KOPT-K1 (cell line): ENCODE data around the gene GALNT14.

Experiments used
- H3K27ac ChIP-seq: fragments of 200-600 bp; sonication (generic); 2 replicates; pipeline ENCODE4 v1.5.1; 2016; ENCODE audit warnings: antibody characterized with exemption, mild to moderate bottlenecking, low read depth, low read length; ENCODE audit not compliant: poor library complexity, severe bottlenecking
- H3K36me3 ChIP-seq: fragments of 200-600 bp; sonication (generic); 2 replicates; pipeline ENCODE4 v1.5.1; 2017; ENCODE audit warnings: antibody characterized with exemption, mild to moderate bottlenecking, low read length, moderate library complexity; ENCODE audit not compliant: insufficient read depth
- H3K9me3 ChIP-seq: fragments of 200-600 bp; sonication (generic); 2 replicates; pipeline ENCODE4 v1.5.1; 2017; ENCODE audit warnings: antibody characterized with exemption, low read length, mild to moderate bottlenecking; ENCODE audit not compliant: insufficient read depth, poor library complexity, severe bottlenecking

The GALNT14 gene

DNA sequence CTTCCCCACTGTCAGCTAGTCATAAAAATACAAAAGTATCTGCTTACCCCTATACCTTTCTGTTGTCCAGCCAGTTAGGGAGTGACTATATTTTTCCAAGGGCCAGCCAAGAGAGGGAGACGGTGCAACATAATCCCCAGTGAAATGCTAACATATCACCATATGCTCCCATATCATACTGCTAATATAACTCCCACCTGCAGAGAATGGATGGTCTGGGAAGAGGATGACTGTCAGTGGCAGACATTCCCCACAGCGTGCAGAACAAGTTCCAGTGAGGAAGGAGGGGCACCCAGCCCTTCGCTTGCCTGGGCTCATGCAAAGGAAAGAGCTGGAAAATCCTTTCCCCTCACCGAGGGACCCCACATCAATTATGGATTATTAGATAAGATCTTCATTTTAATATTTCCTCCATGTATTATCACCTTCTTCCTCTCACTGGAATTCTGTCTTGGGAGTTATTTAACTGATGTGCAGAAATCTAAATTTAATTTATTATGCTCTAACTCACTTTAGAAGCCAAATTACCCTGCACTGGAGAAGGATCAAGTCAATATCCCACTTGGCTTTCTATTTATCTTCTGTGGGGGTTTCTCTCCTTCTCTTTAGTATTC, 135.6 kb downstream of the GALNT14 start:
- H3K36me3 ChIP-seq: no peaks in the 10 kb centered on the region
- no peak overlapping the region for H3K27ac ChIP-seq
- H3K9me3 ChIP-seq: no peaks in the 10 kb centered on the region

DNA sequence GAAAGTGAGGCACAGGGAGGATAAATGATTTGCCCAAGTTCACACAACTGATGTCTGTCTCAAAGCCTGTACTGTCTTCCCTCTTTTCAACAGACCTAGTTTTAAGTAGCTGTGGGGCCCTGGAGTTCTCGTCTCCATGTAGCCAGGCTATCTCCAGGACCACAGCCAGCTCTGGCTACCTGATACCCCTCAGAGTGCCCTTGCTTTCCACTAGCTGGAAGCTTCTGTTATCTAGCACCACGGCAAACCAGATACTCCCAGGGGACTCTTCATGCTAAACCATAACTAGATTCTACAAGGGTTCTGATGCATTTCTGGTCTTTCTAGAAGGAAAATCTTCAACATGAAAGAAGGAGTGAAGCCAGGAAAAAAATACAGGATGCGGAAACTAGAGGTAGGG, 137.3 kb downstream of the GALNT14 start:
- Histone ChIP-seq H3K9me3 (no peaks in the 10 kb centered on the region), H3K27ac (no peak overlapping the region), H3K36me3 (no peaks in the 10 kb centered on the region)

DNA sequence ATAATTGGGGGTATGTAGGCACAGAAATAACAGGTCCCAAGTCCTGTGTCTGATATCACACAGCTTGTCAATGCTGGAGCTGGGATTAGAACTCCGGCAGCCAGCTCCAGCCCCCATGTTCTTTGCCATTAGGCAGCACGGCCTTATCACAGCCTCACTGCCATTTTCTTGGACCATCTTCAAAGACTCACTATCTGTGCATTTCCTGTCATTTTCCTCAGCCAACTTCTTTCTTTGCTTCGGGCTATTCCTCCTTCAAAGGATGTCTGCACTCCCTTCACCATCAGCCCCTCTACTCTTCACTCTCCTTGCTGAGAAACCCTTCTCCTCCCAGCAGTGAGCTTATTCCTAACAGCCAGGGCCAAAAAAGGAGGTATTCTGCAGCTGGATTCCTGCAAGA, 139.6 kb downstream of the GALNT14 start:
- no peaks in the 10 kb centered on the region for H3K36me3 ChIP-seq

DNA sequence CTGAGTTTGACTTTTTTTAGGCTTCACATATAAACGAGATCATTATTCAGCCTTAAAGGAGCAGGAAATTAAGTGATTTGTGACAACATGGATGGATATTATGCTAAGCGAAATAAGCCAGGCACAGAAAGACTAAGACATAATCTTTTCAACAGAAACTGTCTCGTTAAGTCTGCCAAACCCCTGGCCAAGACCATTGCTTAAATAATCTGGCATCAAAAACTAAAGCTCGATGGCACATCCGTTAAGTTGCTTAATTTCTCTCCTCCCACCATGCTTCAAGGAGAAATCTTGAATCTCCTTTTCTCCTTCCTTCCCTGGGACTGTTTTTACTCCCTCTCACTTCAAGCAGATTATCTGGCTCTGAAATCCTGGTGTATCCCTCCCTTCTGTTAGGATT, 140.3 kb downstream of the GALNT14 start:
- no peaks in the 10 kb centered on the region for H3K36me3 ChIP-seq
- no peaks in the 10 kb centered on the region for H3K9me3 ChIP-seq
- no peak overlapping the region for H3K27ac ChIP-seq

More for the DNA sequence above, 139.6 kb downstream of the GALNT14 start:
- H3K9me3 ChIP-seq: no peaks in the 10 kb centered on the region
- H3K27ac ChIP-seq: no peak overlapping the region

DNA sequence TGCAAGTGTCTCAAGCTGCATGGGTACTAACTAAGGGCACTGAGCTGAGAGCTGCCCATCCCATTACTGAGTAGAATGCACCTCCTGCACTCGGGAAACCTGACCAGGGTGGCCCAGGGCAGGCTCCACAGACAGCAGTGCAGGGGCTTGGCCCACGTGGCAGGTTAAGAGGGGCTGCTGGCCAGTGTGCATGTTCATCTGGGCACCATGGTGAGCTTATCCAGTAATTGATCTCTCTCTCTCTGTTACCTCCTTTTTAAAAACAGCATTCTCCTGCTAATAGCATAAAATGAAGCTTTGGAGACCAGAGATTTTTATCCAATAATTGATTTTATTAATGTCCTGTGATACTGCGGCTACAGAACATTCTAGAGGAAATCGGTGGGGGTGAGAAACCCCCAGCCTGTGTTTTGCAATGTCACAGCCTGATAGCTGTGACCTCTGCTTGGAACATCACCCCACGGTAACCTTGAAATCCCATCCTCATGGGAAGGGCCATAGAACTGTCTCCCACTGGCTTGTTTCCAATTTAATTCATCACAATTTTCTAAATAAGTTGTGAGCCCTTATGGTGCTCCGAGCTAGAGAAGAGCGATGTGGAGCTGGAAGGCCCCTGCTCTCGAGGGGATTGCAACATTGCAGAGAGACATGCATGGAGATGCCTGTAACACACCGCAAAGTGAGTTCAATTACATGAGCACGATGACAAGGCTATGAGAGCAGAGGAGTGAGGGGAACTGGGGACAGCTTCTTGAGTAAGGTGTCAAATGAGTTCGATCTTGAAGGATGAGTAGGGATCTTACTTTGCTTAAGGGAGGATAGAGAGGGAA, 143.8 kb downstream of the GALNT14 start:
- Histone ChIP-seq H3K9me3 (no peaks in the 10 kb centered on the region), H3K36me3 (no peaks in the 10 kb centered on the region), H3K27ac (no peak overlapping the region)

DNA sequence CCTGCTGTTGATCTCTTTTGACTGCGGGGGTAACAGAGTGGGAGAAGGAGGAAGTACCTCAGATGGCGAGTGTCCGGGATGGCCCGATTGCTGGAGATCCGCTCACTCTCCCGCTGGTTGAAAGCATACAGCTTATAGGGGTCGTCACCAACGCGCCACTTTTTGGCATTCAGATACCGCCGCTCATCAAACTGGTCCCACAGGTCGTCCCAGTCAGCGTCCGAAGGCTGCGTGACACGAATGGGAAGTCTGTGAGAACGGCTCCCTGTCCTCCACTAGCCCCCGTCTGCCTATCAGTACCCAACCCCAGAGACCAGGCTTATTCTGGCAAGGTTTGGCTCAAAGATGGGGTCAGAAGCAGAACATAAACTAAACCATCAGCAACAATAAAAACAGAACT, 145.5 kb downstream of the GALNT14 start:
- no peak overlapping the region for H3K27ac ChIP-seq
- H3K36me3 ChIP-seq: no peaks in the 10 kb centered on the region
- no peaks in the 10 kb centered on the region for H3K9me3 ChIP-seq

DNA sequence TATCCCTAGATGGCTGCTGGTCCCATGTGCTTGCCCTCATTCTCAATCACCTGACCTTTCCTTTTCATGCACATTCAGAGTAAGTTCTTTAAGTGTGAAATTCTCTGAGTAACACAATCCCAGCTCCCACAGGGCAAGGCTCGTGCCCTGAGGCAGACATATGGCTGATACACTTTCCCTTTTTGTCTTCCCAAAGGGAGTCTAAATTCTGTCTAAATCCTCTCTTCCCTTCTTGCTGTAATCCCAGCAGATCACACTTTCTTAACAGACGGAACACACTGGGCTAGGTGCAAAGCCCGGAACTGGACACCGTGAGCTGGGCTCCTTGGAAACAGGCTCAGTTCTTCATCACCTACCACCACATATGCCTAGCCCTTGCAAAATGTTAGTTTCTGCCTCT, 147.6 kb downstream of the GALNT14 start:
- H3K36me3 ChIP-seq: no peaks in the 10 kb centered on the region
- no peaks in the 10 kb centered on the region for H3K9me3 ChIP-seq
- H3K27ac ChIP-seq: no peak overlapping the region

DNA sequence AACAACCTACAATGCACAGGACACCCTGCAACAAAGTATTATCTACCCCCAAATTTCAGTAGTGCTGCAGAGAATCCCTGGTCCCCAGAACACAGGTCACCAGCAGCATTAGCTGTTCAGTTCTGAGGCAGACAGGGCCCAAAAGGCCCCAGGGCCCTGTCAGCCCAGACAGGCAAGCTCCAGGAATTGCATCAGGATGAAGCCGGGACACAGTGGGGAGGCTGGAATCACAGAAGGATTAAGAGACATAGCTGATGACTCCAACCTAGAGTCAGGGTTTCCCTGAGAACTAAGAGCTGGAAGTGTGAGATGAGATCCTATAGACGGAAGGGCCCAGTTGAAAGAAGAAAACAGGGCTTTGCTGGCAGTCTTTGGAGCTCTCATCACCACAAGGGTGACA, 148.1 kb downstream of the GALNT14 start:
- H3K36me3 ChIP-seq: no peaks in the 10 kb centered on the region
- no peaks in the 10 kb centered on the region for H3K9me3 ChIP-seq
- H3K27ac ChIP-seq: no peak overlapping the region

DNA sequence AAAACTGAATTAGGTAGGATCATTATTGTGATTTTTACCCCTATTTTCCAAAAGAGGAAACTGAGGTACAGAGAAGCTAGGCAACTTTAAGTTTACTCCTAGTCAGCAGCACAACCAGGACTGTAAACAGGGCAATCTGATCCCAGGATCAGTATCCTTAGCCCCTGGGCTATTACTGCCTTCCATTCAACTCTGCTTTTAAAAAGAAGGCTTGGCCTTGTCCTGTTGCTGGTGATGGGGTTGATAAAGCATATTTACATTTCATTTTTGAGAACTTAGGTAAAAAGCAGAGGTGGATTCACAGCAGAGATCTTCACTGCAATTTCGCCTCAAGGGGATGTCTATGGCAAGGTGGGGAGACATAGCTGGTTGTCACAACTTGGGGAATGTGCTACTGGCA, 148.5 kb downstream of the GALNT14 start:
- no peaks in the 10 kb centered on the region for H3K9me3 ChIP-seq
- H3K36me3 ChIP-seq: no peaks in the 10 kb centered on the region
- H3K27ac ChIP-seq: no peak overlapping the region

DNA sequence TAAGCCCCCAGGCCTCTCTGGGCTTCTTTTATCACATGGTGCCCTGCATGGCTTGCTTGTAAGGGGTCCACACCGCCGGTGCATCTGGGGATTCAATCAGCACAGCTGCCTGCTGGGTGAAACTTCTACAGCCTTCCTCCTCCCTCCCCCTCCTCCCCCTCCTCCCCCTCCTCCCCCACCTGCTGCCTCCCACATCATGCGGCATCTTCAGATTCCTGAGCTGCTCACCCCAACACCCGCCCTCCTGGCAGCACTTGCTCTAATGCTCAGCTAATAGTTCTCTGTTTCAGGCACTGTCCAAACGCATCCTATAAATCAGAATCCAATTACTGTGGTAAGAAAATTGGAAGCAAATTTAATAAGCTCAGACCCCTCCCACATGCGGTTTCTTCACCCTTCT, 150.7 kb downstream of the GALNT14 start:
- H3K36me3 ChIP-seq: no peaks in the 10 kb centered on the region

DNA sequence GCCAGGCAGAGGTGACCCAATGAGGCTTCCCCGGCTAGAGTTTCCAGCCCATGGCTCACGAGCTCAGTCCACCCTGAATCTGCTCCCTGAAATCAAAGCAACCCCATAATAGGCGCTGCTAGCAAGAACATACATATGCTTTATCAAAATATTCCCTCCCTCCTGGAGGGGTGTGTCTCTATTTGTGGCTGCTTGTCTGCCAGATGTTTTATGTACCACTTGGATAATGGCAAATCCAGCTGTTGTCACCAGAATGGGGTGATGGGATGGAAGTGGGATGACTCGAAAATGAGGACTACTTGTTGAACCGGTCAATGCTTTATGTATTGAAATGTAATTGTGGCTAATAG, 152.0 kb downstream of the GALNT14 start:
- Histone ChIP-seq H3K27ac (no peak overlapping the region), H3K36me3 (no peaks in the 10 kb centered on the region), H3K9me3 (no peaks in the 10 kb centered on the region)

More for the DNA sequence above, 150.7 kb downstream of the GALNT14 start:
- Histone ChIP-seq H3K9me3 (no peaks in the 10 kb centered on the region), H3K27ac (no peak overlapping the region)

DNA sequence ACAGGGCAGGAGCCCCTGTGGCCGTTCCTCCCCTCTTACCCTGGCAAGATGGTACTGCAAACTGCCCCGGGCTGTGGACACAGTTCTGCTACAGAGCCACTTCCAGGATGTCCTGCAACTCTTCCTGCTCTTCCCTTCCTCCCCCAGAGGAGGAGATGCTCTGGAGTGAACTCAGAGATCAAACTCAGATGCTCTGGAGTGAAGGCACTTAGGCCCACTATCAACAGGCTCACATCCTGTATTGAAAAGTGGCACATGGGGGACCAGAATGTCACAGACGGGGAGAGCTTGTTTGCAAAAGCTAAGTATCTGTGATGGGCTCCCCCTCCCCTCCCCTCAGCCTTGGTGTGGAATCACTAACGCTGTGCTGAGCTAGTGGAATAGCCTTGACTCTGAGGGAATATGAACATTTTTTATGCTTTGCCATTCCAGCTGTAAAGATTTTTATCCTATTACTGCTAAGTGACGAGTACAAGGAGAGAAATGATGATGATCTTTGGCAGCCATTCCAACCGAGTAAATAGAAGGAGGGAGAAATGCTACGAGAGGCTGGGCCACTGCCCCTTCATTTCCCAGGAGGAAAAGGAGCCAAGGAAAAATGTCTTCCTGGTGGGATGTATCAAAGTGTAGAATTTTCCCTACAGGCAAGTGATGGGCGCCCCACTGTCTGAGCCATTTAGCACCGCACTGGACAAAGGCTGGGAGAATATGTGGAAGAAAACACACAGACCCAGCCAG, 152.6 kb downstream of the GALNT14 start:
- Histone ChIP-seq H3K27ac (no peak overlapping the region), H3K36me3 (no peaks in the 10 kb centered on the region), H3K9me3 (no peaks in the 10 kb centered on the region)

DNA sequence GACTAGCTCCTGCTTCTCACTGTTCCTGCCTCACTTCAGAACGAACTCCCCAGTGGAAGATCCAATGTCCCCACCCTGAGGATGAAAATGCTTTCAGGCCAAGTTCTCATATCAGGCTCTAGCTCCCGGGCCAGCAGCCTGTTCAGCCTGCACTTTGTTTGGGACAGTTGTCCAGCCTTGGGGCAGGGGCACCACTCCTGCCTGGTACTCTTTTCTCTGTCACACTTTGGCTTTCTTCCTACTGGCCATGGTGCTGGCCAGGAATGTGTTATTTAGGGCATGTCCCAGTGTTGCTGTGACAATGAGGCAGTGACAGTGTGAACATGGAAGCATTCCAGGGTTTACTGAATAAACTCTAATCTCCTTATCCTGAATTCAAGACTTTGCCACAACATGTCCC, 154.1 kb downstream of the GALNT14 start:
- H3K9me3 ChIP-seq: no peaks in the 10 kb centered on the region
- H3K36me3 ChIP-seq: no peaks in the 10 kb centered on the region
- no peak overlapping the region for H3K27ac ChIP-seq

DNA sequence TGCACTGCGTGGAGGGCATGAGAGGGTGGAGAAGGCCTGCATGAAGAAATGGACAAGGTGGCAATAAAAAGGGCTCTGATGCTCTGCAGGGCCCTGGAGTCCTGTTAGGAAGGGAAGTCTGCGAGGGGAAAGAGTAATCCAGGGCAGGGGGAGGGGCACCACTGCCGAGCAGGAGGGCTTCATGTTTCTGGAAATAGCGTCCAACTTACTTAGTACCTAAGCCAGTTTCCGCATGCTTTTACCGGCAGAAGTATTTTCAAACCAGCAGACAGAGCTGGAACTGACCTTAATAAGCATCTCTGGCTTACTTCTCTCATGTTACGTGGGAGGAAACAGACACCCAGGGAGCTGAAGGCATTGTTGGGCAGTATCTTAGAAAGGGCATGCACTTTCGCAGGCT, 156.7 kb downstream of the GALNT14 start:
- H3K27ac ChIP-seq: no peak overlapping the region
- no peaks in the 10 kb centered on the region for H3K36me3 ChIP-seq
- H3K9me3 ChIP-seq: no peaks in the 10 kb centered on the region

DNA sequence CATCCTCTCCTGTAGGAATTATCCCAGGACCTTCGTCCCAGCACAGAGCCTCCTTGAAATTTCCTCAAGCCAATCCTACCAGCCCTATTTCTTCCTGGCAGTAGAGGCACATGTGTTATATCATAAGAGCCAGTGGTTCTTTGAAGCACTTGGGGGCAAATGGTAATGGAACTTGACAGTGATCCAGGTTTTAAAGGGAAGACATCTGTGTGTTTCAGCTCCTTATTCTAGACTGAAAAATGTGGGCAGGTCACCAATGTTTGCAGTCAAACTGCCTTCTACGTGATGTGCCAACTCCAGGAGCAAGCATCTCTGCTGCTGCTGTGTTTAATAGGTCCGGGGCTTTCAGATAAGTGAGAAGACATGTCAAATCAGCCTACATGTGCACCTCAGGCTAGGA, 157.1 kb downstream of the GALNT14 start:
- no peak overlapping the region for H3K27ac ChIP-seq
- no peaks in the 10 kb centered on the region for H3K36me3 ChIP-seq
- H3K9me3 ChIP-seq: no peaks in the 10 kb centered on the region
